Glutamatergic neuron (in vitro differentiated cells): ENCODE measurements around the gene BCOR. TPM values are rescaled to one million over a fixed set of nuclear protein-coding genes. Genes with fewer than 3 reads are reported as not detected.
A peak's percentile ranks its signal among the peaks of the same experiment; 100 is the strongest.

Experiments
- DNase-seq: peaks from one replicate; pipeline ENCODE4 v3.0.0; 2022
- H3K27ac Mint-ChIP-seq: one replicate; pipeline ENCODE4 v1.8.0; 2020; ENCODE audit warnings: mild to moderate bottlenecking, mixed read lengths, inconsistent platforms; ENCODE audit not compliant: unreplicated experiment
- H3K27me3 Mint-ChIP-seq: one replicate; pipeline ENCODE4 v1.8.0; 2020; ENCODE audit warnings: mild to moderate bottlenecking, moderate library complexity, mixed read lengths, inconsistent platforms; ENCODE audit not compliant: unreplicated experiment
- H3K36me3 Mint-ChIP-seq: one replicate; pipeline ENCODE4 v1.8.0; 2020; ENCODE audit warnings: mild to moderate bottlenecking, mixed read lengths, inconsistent platforms; ENCODE audit not compliant: unreplicated experiment
- H3K4me1 Mint-ChIP-seq: one replicate; pipeline ENCODE4 v1.8.0; 2020; ENCODE audit warnings: mild to moderate bottlenecking, low read depth, mixed read lengths, inconsistent platforms; ENCODE audit not compliant: unreplicated experiment
- H3K4me3 Mint-ChIP-seq: one replicate; pipeline ENCODE4 v1.8.0; 2020; ENCODE audit warnings: mild to moderate bottlenecking, mixed read lengths, inconsistent platforms; ENCODE audit not compliant: unreplicated experiment
- H3K9me3 Mint-ChIP-seq: one replicate; pipeline ENCODE4 v1.8.0; 2020; ENCODE audit warnings: mild to moderate bottlenecking, moderate library complexity, mixed read lengths, inconsistent platforms; ENCODE audit not compliant: unreplicated experiment
- total RNA-seq: library from RNA; stranded (reverse); fragmentation: NEBNext Ultra II Directional; extraction: Animal tissue kit (Norgen Biotek cat#: 25700); gene quantifications from one replicate; pipeline ENCODE4 v1.2.1, GENCODE V29; 2021; ENCODE audit not compliant: unreplicated experiment
- TF ChIP-seq, protein P1 (sequence below): fragments of 200-600 bp; sonication (generic); IDR thresholded peaks from one replicate; pipeline ENCODE4 v1.5.0; 2021; ENCODE audit not compliant: partially characterized antibody, unreplicated experiment

BCOR gene
- total RNA-seq, 1 donor from 2014 or later, result 59.0 TPM

- H3K27me3 Mint-ChIP-seq, result peaks cover 3% of the 10 kb centered on the region
- no peak for DNase-seq
Observed at GRCh38 chrX:40016749-40017148, 81.0 kb downstream of the BCOR start.

GRCh38 chrX:40015693-40016092 is 82.1 kb downstream of the BCOR start:
- Mint-ChIP-seq H3K9me3 (peaks cover 7% of the 10 kb centered on the region), H3K4me3 (peak overlapping the region; percentile 52), H3K27me3 (peaks cover 4% of the 10 kb centered on the region), H3K36me3 (no peaks in the 10 kb centered on the region), H3K4me1 (peaks cover 5% of the 10 kb centered on the region), H3K27ac (no peak overlapping the region)
- DNase-seq, result no peak
- TF ChIP-seq, protein P1, sequence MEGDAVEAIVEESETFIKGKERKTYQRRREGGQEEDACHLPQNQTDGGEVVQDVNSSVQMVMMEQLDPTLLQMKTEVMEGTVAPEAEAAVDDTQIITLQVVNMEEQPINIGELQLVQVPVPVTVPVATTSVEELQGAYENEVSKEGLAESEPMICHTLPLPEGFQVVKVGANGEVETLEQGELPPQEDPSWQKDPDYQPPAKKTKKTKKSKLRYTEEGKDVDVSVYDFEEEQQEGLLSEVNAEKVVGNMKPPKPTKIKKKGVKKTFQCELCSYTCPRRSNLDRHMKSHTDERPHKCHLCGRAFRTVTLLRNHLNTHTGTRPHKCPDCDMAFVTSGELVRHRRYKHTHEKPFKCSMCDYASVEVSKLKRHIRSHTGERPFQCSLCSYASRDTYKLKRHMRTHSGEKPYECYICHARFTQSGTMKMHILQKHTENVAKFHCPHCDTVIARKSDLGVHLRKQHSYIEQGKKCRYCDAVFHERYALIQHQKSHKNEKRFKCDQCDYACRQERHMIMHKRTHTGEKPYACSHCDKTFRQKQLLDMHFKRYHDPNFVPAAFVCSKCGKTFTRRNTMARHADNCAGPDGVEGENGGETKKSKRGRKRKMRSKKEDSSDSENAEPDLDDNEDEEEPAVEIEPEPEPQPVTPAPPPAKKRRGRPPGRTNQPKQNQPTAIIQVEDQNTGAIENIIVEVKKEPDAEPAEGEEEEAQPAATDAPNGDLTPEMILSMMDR, result no peak

More at GRCh38 chrX:40016749-40017148, 81.0 kb downstream of the BCOR start:
- TF ChIP-seq, protein P1, result no peak
- Mint-ChIP-seq H3K4me1 (peaks cover 3% of the 10 kb centered on the region), H3K9me3 (peaks cover 6% of the 10 kb centered on the region), H3K36me3 (no peaks in the 10 kb centered on the region), H3K27ac (no peak overlapping the region), H3K4me3 (no peak overlapping the region)

DNA sequence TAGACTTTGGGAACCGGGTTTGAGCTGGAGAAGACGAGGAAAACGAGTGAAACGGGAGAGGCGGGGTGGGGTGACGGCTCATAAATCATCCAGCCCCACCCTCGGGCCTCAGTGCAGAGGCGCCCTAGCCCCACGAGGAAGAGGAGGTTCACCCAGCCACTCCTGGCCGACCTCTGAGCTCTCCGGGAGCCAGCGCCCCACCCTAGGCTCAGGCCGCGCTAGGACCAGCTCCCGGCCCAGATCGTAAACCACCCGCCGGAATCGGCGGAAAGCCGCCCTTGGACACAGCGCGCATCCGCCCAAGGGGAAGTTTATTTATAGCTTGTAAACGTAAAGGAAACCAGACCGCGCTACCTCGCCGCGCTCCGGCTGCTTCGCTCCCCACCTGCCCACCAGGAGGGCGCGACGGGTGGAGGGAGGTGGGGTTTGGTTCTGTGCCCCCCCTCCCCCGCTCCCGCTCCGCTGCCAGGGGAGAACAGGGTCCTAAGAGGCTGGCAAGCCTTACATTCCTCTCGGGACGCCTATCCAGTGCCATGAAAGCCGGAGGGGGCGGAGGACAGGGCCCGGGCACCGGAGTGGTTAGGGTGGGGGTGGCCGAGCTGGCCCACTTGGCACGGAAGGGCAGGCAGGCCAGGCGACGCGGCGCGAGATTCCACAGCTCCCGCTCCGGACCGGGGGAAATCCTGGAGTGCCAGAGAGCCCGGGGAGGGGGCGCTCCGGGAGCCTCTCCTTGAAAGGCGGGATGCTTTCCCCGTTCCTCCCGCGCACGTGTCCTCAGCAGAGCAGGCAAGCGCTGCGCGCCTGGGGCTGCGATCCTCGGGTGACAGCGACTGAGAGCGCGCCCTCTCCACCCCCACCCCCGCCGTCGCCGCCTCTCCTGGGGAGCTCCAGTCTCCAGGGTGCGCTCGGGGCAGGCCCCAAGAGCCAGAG is 84.2 kb downstream of the BCOR start:
- peak overlapping the region; percentile 8 for H3K27ac Mint-ChIP-seq
- no peaks in the 10 kb centered on the region for H3K36me3 Mint-ChIP-seq
- DNase-seq, result peak; percentile 57
- peak overlapping the region; percentile 34 for H3K4me3 Mint-ChIP-seq
- peaks cover 6% of the 10 kb centered on the region for H3K4me1 Mint-ChIP-seq
- H3K27me3 Mint-ChIP-seq, result peaks cover 4% of the 10 kb centered on the region
- TF ChIP-seq, protein P1, result no peak
- H3K9me3 Mint-ChIP-seq, result peaks cover 5% of the 10 kb centered on the region

- TF ChIP-seq, protein P1, result no peak
Observed at GRCh38 chrX:40012868-40013265, 84.9 kb downstream of the BCOR start.

More at GRCh38 chrX:40012868-40013265, 84.9 kb downstream of the BCOR start:
- H3K4me1 Mint-ChIP-seq, result peaks cover 7% of the 10 kb centered on the region
- peak; percentile 37 for DNase-seq
- peaks cover 6% of the 10 kb centered on the region for H3K9me3 Mint-ChIP-seq
- peak overlapping the region; percentile 59 for H3K4me3 Mint-ChIP-seq
- H3K36me3 Mint-ChIP-seq, result no peaks in the 10 kb centered on the region
- peaks cover 4% of the 10 kb centered on the region for H3K27me3 Mint-ChIP-seq
- peak overlapping the region; percentile 8 for H3K27ac Mint-ChIP-seq
